ENCODE measurements around the gene EEF2. TPM values are rescaled to one million over a fixed set of nuclear protein-coding genes. Genes with fewer than 3 reads are reported as not detected.
"Not testable (repeated sequence)": the region's sequence is repeated elsewhere in the genome, so short reads cannot be mapped to it uniquely, and the experiment has no call there.

The EEF2 gene
- total RNA-seq, 1 donor from 2014 or later: 1,288 TPM

DNA sequence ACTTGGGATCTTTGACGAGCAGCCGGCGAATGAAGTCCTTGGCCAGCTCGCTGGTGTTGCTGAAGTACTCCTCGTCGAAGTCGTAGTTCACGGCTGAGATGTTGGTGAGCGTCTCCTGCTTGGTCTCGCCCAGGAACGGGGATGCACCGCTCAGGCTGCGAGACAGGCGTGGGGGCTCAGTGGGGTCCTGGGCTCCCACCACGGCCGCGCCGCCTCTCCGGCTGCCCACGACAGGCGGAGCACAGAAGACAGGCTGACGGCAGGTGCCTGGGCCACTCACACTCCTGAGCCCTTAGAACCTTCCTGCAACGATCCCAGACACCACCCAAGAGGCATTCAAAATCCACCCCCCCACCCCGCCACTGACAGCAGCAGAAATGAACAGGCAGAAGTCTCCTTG is 24.3 kb downstream of the EEF2 start:
- Mint-ChIP-seq H3K27ac (no peak overlapping the region), H3K9me3 (no peaks in the 10 kb centered on the region), H3K36me3 (peaks cover 11% of the 10 kb centered on the region), H3K4me1 (no peaks in the 10 kb centered on the region), H3K27me3 (ENCODE audit: insufficient read depth, low read depth) (no peaks in the 10 kb centered on the region), H3K4me3 (no peak overlapping the region)
- no peak for TF ChIP-seq EZH2phosphoT487 (IDR thresholded peaks at IDR 0.05)
- TF ChIP-seq EZH2 (IDR thresholded peaks at IDR 0.05): no peak
- no peak for DNase-seq (ENCODE audit: low spot score)
- Histone ChIP-seq H3F3A (ENCODE audit: low read depth) (no peaks in the 10 kb centered on the region), H3K79me2 (ENCODE audit: low read depth) (peaks cover 6% of the 10 kb centered on the region), H3K9me3 (ENCODE audit: low read depth) (no peaks in the 10 kb centered on the region), H3K36me3 (no peaks in the 10 kb centered on the region), H3K9ac (no peak overlapping the region), H2AFZ (replicated peaks) (no peak overlapping the region), H3K27ac (no peak overlapping the region), H3K27me3 (no peaks in the 10 kb centered on the region), H3K4me1 (no peaks in the 10 kb centered on the region), H3K4me2 (no peak overlapping the region), H3K4me3 (no peak overlapping the region), H4K20me1 (ENCODE audit: low read depth) (peaks cover 25% of the 10 kb centered on the region)

DNA sequence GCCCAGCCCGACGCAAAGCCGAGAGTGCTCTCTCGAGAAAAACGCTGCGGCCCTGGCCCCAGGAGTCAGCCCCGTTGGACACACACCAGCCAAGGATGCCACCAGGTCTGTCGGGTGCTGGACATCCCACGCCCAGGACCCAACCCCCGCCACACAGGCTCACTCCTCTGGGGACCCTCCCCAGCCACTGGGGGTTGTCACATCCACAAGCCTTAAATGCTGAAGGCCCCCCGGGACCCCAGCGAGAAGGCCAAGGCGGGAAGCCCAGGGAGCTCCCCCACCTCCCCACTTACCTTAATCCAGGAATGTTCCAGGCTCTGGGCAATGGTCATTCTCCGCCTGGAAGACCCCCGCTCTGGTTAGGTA is 25.5 kb downstream of the EEF2 start:
- no peaks in the 10 kb centered on the region for H3K27me3 ChIP-seq

DNA sequence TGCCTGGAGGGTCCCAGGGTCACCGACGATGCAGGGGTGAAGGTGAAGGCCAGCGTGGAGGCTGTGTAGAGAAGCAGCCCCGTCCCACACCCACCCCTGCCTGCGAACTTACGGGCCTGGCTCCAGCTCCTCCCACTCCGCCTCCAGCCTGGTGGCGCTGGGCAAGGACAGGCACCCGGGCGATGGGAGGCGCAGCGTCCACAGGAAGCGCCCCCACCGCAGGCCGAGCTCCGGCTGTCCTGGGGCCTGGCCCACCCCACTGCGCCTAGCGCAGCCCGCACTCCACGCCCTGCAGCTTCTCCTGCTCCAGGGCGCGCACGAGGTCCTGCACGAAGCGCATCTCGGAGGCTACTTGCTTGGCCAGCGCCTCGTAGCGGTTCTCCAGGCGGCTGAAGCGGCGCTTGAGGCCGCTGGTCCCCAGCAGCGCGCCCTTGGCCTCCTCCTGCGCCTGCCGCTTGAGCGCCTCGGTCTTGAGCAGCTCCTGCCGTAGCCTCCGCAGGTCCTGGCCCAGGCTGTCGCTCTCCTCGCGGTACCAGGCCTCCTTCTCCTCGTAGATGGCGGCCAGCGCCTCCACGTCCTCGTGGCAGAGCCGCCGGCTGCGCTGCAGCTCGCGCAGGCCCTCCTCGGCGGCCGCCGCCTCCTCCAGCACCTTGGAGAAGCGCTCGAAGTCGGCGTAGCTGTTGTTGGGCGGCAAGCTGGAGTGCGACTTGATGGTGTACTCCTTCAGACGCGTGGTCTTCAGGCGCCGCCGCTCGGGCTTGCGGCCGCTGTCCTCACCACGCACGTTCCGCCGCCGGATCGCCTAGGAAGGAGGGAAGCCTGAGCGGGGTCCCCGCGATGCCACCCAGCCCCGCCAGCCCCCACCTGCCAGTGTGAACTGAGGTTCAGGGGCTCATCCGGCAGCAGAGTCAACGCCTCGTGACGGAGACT is 26.2 kb downstream of the EEF2 start:
- Histone ChIP-seq H2AFZ (replicated peaks) (no peak overlapping the region), H3K36me3 (no peaks in the 10 kb centered on the region), H3K27me3 (no peaks in the 10 kb centered on the region), H3K4me1 (no peaks in the 10 kb centered on the region), H4K20me1 (ENCODE audit: low read depth) (peaks cover 14% of the 10 kb centered on the region), H3F3A (ENCODE audit: low read depth) (no peaks in the 10 kb centered on the region), H3K9me3 (ENCODE audit: low read depth) (no peaks in the 10 kb centered on the region), H3K27ac (no peak overlapping the region), H3K4me2 (no peak overlapping the region), H3K79me2 (ENCODE audit: low read depth) (no peaks in the 10 kb centered on the region), H3K4me3 (no peak overlapping the region), H3K9ac (no peak overlapping the region)
- no peak for DNase-seq (ENCODE audit: low spot score)
- no peak overlapping the region for H3K27ac Mint-ChIP-seq
- H3K36me3 Mint-ChIP-seq: peaks cover 9% of the 10 kb centered on the region
- peaks cover 1% of the 10 kb centered on the region for H3K4me1 Mint-ChIP-seq
- TF ChIP-seq, protein P1, sequence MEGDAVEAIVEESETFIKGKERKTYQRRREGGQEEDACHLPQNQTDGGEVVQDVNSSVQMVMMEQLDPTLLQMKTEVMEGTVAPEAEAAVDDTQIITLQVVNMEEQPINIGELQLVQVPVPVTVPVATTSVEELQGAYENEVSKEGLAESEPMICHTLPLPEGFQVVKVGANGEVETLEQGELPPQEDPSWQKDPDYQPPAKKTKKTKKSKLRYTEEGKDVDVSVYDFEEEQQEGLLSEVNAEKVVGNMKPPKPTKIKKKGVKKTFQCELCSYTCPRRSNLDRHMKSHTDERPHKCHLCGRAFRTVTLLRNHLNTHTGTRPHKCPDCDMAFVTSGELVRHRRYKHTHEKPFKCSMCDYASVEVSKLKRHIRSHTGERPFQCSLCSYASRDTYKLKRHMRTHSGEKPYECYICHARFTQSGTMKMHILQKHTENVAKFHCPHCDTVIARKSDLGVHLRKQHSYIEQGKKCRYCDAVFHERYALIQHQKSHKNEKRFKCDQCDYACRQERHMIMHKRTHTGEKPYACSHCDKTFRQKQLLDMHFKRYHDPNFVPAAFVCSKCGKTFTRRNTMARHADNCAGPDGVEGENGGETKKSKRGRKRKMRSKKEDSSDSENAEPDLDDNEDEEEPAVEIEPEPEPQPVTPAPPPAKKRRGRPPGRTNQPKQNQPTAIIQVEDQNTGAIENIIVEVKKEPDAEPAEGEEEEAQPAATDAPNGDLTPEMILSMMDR (IDR thresholded peaks at IDR 0.05): no peak
- TF ChIP-seq EZH2 (IDR thresholded peaks at IDR 0.05): no peak
- TF ChIP-seq EZH2phosphoT487 (IDR thresholded peaks at IDR 0.05): no peak
- no peaks in the 10 kb centered on the region for H3K9me3 Mint-ChIP-seq
- no peak overlapping the region for H3K4me3 Mint-ChIP-seq
- no peaks in the 10 kb centered on the region for H3K27me3 Mint-ChIP-seq (ENCODE audit: insufficient read depth, low read depth)

More for the DNA sequence above, 25.5 kb downstream of the EEF2 start:
- TF ChIP-seq EZH2phosphoT487 (IDR thresholded peaks at IDR 0.05) (no peak), EZH2 (IDR thresholded peaks at IDR 0.05) (no peak)
- TF ChIP-seq, protein P1 (IDR thresholded peaks at IDR 0.05): no peak
- Histone ChIP-seq H3K4me2 (no peak overlapping the region), H3K4me3 (no peak overlapping the region), H4K20me1 (ENCODE audit: low read depth) (peaks cover 18% of the 10 kb centered on the region), H3K36me3 (no peaks in the 10 kb centered on the region), H3K4me1 (no peaks in the 10 kb centered on the region), H2AFZ (replicated peaks) (no peak overlapping the region), H3F3A (ENCODE audit: low read depth) (no peaks in the 10 kb centered on the region), H3K9me3 (ENCODE audit: low read depth) (no peaks in the 10 kb centered on the region), H3K79me2 (ENCODE audit: low read depth) (no peaks in the 10 kb centered on the region), H3K9ac (no peak overlapping the region), H3K27ac (no peak overlapping the region)
- no peak for DNase-seq (ENCODE audit: low spot score)
- H3K36me3 Mint-ChIP-seq: peaks cover 9% of the 10 kb centered on the region
- H3K27me3 Mint-ChIP-seq (ENCODE audit: insufficient read depth, low read depth): no peaks in the 10 kb centered on the region
- no peaks in the 10 kb centered on the region for H3K9me3 Mint-ChIP-seq
- H3K4me1 Mint-ChIP-seq: no peaks in the 10 kb centered on the region
- no peak overlapping the region for H3K27ac Mint-ChIP-seq
- H3K4me3 Mint-ChIP-seq: no peak overlapping the region

DNA sequence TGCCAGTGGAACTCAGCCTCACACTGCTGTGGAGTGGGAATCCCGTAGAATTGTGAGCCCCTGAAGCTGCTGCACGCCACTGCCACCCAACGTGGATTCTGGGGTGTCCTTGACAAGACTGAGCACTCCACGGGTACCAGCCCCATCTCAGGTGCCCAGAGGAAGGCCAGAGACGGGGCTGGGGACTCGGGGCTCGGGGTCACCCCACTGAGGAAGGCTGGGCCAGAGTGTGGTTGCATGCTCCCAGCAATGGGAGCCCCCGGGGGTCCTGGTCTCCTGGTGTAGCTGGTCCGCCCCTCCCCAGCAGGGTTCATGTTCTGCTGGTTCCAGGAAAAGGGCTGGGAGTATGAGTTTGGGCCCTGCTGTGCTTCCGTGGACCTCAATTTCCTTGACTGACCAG is 29.6 kb downstream of the EEF2 start:
- H3K4me1 Mint-ChIP-seq: peaks cover 8% of the 10 kb centered on the region
- peaks cover 3% of the 10 kb centered on the region for H3K27me3 Mint-ChIP-seq (ENCODE audit: insufficient read depth, low read depth)
- H3K4me1 ChIP-seq: no peaks in the 10 kb centered on the region
- H3K36me3 ChIP-seq: no peaks in the 10 kb centered on the region
- no peak overlapping the region for H3K9ac ChIP-seq
- H3K27ac ChIP-seq: no peak overlapping the region
- no peak overlapping the region for H3K4me3 ChIP-seq
- no peaks in the 10 kb centered on the region for H3K9me3 Mint-ChIP-seq
- peaks cover 6% of the 10 kb centered on the region for H4K20me1 ChIP-seq (ENCODE audit: low read depth)
- H3K36me3 Mint-ChIP-seq: peaks cover 4% of the 10 kb centered on the region
- no peaks in the 10 kb centered on the region for H3K27me3 ChIP-seq
- H3K9me3 ChIP-seq (ENCODE audit: low read depth): no peaks in the 10 kb centered on the region
- peaks cover 3% of the 10 kb centered on the region for H3F3A ChIP-seq (ENCODE audit: low read depth)
- no peak overlapping the region for H2AFZ ChIP-seq (replicated peaks)
- H3K27ac Mint-ChIP-seq: no peak overlapping the region
- H3K79me2 ChIP-seq (ENCODE audit: low read depth): no peaks in the 10 kb centered on the region
- H3K4me3 Mint-ChIP-seq: no peak overlapping the region
- no peak overlapping the region for H3K4me2 ChIP-seq
- TF ChIP-seq, protein P1 (IDR thresholded peaks at IDR 0.05): no peak
- TF ChIP-seq EZH2 (IDR thresholded peaks at IDR 0.05): no peak
- no peak for TF ChIP-seq EZH2phosphoT487 (IDR thresholded peaks at IDR 0.05)
- no peak for DNase-seq (ENCODE audit: low spot score)

DNA sequence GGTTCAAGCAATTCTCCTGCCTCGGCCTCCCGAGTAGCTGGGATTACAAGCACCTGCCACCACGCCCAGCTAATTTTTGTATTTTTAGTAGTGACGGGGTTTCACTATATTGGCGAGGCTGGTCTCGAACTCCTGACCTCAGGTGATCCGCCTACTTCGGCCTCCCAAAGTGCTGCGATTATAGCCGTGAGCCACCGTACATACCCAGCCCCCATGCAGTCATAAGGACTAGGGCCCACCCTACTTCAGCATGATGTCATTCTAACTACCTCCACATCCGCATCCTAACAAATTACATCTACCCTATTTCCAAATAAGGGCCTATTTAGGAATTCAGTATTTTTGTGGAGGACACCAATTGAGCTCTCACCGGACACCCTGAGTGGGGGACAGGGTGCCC is 30.0 kb downstream of the EEF2 start:
- H3K4me3 ChIP-seq; H3F3A ChIP-seq (ENCODE audit: low read depth); H3K36me3 Mint-ChIP-seq; H3K27ac ChIP-seq; DNase-seq (ENCODE audit: low spot score); H3K9ac ChIP-seq; H3K27me3 ChIP-seq; H3K27me3 Mint-ChIP-seq (ENCODE audit: insufficient read depth, low read depth); H3K4me1 Mint-ChIP-seq; H3K79me2 ChIP-seq (ENCODE audit: low read depth); H2AFZ ChIP-seq (replicated peaks); H3K9me3 ChIP-seq (ENCODE audit: low read depth); H3K4me2 ChIP-seq; H3K27ac Mint-ChIP-seq; H4K20me1 ChIP-seq (ENCODE audit: low read depth); H3K4me3 Mint-ChIP-seq; H3K9me3 Mint-ChIP-seq; H3K4me1 ChIP-seq; H3K36me3 ChIP-seq: not testable (repeated sequence)

Data from neural progenitor cell (in vitro differentiated cells).